SIG-M5 treated with dmso at 0.1 percent for 504 hours (cell line): ENCODE measurements around the gene LCE4A.

Source experiments
- DNase-seq: peaks from one replicate; lab custom pipeline; 2025; ENCODE audit not compliant: unreplicated experiment; lab: John Stamatoyannopoulos, UW

LCE4A gene

GRCh38 chr1:152745289-152745704 is 37.3 kb downstream of the LCE4A start:
- DNase-seq, result peak; percentile 27

- DNase-seq, result no peak
Measured at GRCh38 chr1:152745765-152746444, 37.9 kb downstream of the LCE4A start.

DNA sequence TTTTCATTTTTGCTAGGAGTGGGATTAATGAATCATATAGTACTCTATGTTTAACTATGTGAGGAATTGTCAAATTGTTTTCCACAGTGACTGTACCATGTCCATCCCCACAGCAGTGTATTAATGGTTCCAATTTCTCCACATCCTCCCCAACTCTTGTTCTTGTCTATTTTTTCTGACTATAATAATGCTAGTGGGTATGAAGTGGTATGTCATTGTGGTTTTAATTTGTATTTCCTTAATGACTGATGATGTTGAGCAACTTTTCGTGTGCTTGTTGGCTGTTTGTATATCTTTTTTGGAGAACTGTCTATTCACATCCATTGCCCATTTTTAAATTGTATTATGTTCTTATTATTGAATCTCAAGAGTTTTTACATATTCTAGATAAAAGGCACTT is 39.9 kb downstream of the LCE4A start:
- DNase-seq, result no peak

DNA sequence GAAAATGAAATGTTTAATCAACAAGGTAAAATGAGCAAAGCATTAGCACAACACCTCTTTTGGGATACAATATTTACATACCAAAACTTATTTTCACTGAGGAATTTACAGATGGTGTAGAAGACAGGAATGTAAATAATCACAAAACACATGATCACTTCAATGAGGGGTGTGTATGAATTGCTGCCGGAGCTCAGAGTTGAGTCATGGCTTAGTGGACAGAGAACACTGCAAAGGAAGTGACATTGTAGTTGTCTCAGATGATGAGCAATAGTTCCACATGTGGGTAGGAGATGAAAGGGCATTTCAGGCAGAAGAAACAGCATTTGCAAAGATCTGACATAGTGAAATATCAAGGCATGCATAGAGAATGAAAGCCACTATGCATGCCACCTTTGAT is 44.3 kb downstream of the LCE4A start:
- DNase-seq, result no peak

DNA sequence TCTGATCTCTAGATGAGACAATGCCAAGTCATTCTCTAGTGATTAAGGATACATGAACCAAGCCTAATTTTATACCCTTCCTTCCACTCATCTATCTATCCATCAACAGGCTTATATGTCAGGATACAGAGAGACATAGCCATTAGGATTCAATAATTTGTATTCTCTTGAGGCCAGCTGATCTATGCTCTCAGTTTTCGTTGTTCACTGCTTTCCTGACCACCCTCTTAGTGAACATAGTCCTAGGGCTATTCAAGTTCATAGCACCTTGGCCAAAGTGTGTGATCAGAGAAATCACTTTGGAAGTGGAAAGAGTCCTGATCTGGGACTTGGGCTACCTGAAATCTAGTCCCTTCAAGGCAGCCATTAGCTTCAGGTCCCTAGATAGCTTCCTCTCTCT is 45.6 kb downstream of the LCE4A start:
- no peak for DNase-seq

DNA sequence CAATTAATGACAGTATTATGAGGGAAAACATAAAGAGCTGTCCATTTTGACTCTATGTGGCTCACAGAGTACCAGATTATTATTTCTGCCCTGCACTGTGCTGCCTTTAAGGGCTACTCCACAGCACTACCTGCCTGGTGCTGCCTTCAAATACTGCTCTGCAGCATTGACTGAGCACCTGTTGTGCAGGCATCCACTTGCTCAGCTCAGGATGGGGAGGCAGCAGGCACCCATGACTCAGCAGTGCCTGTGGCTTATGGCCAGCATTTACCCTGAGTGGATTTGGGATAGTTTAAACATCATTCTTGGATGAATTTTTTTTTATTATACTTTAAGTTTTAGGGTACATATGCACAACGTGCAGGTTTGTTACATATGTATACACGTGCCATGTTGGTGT is 48.9 kb downstream of the LCE4A start:
- DNase-seq, result no peak

- no peak for DNase-seq
Measured at GRCh38 chr1:152757747-152758146, 49.8 kb downstream of the LCE4A start, which contains the start of gene KPRP. TSS of gene KPRP (plus strand) at chr1:152758025. CDS start at chr1:152759589, 1,564 bp downstream.

DNA sequence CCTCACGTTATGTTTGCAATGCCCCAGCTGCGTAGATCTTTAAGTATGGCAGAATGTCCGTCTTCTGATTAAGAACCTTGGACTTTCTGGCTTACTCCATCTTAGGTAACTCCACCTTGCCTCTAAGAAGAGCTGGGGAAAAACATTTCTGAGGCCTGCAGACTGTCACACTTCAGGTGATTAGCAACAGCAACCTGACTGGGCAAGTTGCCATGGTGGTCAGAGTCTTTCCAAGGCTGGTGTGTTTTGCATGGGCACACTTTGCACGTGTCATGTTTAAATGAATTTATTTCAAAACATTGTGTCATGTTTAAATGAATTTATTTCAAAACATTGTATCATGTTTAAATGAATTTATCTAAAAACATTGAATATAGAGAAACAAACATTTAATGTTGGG is 50.7 kb downstream of the LCE4A start:
- no peak for DNase-seq
